GM19395 (cell line): ENCODE data around the gene TENM4.
"Not testable (repeated sequence)": the region's sequence is repeated elsewhere in the genome, so short reads cannot be mapped to it uniquely, and the experiment has no call there.

Experiments used
- ATAC-seq: cut with Tn5 transposase; IDR thresholded peaks from one replicate; pipeline ENCODE4 v1.9.1; 2021; ENCODE audit warnings: mild to moderate bottlenecking, moderate library complexity; ENCODE audit not compliant: unreplicated experiment

TENM4 gene

DNA sequence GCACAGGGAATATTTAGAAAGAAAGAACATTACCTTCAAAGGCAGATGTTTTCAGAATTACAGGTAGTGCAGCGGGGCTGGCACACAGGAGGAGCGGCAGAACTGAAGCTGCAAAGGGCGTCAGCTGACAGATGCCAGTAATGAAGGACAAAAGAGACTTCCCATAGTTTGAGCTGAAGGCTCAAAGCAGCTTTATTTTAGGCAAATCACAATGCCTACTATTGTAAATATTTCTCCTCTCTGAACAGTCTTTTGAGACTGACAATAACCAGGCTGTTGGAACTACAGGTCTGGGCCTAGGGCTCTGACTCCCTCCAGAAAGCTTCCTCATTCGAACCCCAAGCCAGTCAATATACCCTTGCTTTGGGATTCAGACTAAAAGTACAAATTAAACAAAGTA, 609.3 kb downstream of the TENM4 start:
- no peak for ATAC-seq

DNA sequence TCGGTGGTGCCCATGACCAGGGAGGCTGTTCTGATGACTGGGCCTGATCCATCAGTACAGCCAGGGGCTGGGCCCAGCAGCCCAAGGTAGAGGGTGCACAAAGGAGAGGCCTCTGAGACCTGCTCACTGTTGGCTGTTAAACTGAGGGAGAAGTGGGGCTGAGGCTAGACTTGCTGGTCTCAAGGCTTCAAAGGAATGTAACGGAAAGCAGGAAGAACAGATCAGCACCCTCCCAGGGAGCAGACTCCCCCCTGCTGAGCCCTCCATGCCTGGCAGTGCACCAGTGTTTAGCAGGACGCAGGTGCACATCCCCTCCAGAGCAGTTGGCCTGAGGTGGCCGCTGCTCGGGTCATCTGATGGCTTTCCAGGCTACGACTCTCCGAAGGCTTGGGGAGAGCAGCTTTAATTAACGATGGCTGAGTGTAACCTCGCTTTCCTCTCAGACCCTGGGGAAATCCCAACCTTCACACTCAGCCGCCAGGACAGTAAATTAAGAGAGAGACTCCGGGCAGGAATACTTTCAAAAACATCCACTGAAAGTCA, 610.5 kb downstream of the TENM4 start:
- no peak for ATAC-seq

- no peak for ATAC-seq
Observed at GRCh38 chr11:78829146-78829545, 611.7 kb downstream of the TENM4 start.

DNA sequence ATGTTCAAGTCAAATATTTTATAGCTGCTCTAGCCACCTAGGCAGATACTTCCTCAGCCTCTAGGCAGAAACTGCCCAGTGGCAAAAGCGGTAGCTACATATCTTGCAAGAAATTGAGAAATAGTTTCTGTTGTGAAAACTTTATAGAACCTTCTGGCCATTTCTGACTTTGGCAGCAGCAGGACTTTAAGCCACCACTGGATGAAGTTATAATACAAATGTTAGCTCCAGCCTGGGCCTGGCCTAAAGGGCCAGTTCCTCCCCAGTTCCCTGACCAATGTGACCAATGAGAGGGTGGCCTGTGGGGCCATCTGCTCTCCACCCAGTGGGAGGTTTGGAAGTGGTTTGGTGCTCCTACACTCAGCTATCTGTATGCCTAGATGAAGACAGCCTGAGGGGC, 612.2 kb downstream of the TENM4 start:
- no peak for ATAC-seq

- ATAC-seq, result not testable (repeated sequence)
Observed at GRCh38 chr11:78827291-78827690, 613.5 kb downstream of the TENM4 start.

- ATAC-seq, result no peak
Observed at GRCh38 chr11:78825591-78826020, 615.2 kb downstream of the TENM4 start.

GRCh38 chr11:78823588-78823987, 617.2 kb downstream of the TENM4 start:
- no peak for ATAC-seq

DNA sequence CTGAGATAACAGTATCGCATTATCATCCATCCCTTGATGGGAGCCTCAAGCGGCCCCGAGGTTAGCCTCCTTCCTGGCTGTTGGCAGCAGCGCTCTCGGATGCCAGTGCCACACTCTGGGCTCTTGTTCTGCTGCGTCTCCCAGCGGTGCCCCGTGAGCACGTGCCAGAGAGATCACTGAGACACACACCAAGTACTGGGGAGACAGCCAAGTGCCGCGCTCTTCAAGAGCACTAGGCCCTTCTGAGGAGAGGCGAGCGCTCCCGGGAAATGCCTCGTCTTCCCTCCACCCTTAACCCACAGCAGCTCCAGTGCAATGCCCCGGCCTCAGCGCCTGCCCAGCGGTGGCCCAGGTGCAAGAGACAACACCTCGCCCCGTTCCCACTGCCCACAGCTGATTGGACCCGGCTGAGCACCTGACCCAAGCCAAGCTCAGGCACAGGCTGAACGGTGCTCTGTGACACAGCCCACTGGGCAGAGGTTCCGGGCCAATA, 617.9 kb downstream of the TENM4 start:
- ATAC-seq, result no peak

DNA sequence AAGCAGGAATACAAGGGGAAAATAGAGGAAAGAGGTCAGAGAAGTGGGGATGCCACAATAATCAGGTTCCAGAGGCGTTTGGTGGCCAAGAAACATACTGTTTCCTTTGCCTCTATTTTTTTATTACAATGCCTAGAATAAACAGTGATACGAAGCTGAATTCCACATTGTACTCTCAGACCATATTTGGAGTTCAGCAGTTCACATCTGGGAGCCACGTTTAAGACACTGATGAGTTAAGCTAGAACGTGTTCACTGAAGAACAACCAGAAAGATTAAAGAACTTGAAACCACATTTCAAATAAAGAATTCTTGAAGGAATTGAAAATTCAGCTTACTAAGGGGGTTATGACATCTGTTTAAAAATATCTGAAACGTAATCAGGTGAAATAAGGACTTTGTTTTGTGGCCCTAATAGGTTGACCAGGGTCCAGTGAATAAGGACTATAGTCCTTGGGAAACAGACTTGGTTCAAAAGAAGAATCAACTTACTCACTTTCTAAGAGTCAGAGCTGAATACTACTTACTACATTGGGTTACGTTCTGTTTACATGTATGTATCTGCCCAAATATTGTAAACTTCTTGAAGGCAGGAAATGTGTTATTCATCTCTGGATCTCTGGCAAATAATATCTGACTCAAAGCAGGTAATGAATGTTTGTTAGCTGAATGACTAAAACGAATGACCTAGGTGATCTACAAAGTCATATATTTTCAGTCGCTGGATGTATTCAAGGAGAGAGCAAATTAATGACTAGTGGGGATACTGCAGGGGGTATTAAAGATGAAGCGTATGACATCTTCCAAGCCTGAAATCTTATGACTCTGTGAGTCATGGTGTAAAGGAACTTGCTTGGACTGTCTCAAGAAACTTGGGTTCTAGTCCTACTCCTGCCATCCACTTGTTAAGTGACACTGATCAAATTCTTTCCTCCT, 619.2 kb downstream of the TENM4 start:
- ATAC-seq, result no peak

DNA sequence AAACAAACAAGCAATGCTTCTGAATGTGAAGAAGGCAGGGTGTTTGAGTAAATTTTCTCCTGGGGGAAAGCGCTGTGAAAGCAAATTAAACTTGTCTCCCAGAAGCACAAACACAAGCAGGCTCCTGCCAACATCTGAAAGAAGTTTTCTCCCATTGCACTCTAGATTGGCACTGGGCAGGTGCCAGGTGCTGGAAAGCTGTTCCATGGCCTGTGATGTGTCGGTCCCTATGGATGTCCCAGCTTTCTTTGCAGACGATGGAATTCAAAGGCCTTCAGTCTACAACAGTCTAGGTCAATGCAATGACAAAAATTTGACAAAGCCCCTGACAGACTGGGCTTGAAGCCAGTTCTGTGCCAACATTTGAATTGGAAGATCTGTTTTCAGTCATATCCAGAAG, 620.1 kb downstream of the TENM4 start:
- no peak for ATAC-seq

DNA sequence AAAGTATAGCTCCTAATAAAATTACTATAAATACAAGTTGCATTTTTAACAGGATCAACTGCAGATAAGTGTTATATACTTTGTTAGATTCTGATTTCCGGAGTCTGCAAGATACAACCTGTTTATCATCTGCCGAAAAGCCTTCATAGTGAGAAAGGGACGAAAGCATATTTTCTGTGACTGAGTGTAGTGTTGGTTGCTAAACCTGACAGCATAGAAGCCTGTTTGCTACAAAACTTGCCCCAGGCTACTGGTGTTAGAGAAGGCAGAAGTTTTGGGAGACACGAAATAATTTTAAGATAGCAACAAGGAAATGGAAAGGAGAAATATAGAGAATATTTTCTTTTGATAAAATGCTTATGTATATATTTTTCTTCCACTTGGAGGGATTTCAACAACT, 622.6 kb downstream of the TENM4 start:
- no peak for ATAC-seq

DNA sequence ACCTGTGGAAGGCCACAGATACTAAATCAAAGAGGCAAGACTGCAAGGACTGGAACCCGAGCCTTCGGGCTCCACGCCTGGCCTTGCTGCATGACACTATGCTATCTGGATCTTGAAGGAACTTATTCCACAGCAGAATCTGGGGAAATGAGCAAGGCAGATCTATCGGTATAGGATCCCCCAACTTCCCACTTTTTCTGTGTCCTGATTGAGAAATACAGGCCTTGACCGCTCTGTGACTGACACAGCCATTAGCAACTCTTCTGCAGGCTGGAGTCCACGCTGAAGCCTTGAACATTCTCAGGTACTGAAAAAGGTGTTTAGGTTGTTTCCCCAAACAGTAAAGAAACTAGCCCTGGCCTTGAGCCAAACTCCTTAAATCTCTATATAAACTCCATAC, 625.0 kb downstream of the TENM4 start:
- ATAC-seq, result no peak

DNA sequence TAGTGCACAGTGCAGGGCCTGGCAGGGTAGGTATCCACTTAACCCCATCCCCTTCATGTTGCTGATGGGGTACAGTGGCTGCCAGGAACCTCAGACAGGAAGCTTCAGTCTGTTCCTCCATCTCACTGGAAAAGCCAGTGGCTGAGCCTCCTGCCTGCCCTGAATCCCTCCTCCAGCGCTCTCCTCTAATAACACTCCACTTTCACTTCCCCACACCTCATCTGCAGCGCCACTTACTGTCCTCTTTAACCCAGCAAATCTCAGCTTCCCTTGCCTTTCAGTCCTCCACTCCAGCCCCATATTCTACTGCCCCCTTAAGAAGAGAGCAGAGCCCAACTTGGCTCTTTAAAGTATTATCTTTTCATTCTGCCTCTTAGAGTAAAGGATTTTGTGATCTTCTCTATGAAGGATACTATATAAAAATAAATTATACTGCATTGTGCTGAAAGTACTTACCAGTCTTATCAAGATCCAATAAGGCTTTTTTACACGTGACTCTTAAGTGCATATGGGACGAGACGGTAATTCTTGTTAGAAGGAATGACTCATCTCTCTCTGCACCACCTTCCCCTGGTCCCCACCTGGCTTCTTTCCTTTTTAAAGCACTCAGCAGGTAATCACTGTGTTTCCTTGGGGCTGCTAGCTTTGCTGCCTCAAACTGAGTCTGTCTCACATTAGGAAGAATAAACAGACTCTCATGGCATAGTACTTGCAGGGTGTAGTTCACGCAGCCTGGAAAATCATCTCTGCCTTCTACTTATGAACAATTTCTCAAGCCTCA, 628.1 kb downstream of the TENM4 start:
- ATAC-seq, result no peak

- no peak for ATAC-seq
Observed at GRCh38 chr11:78810559-78811009, 630.2 kb downstream of the TENM4 start.

GRCh38 chr11:78809931-78810541, 630.8 kb downstream of the TENM4 start:
- ATAC-seq, result no peak

GRCh38 chr11:78808923-78809322, 631.9 kb downstream of the TENM4 start:
- ATAC-seq, result no peak

GRCh38 chr11:78807351-78807750, 633.5 kb downstream of the TENM4 start:
- ATAC-seq, result no peak

GRCh38 chr11:78806214-78807004, 634.4 kb downstream of the TENM4 start:
- no peak for ATAC-seq

DNA sequence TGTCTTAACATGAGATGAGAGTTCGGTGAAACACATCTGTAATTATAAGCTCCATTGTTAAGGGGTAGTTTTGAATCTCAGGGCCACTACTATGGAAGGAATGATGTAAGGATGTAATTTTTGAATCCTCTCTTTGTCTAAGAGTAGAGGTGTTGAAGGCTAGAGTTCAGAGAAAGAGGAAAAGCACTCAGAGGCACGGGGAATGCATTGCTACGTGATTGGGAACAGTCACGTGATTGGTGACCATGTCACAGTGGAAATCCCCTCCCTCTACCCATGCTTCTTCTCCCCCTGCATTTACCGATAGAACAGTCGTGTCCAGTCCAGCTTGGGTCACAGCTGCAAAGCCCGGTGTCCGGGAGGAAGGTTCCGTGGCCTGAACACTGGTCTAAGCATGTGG, 635.8 kb downstream of the TENM4 start:
- no peak for ATAC-seq

- ATAC-seq, result no peak
Observed at GRCh38 chr11:78803995-78804394, 636.8 kb downstream of the TENM4 start.
